Cardiac fibroblast (primary cell): ENCODE results near the gene MVD.

Experiments
- DNase-seq, 2 donors: peaks; one replicate each; pipeline versions ENCODE4 v3.0.0 to v3.0.0-alpha.2; 2010; ENCODE audit warnings: low read depth in 2 of 2
- H3K4me3 ChIP-seq, 2 donors: replicated peaks in 1 of 2; 1 replicate in 1 of 2; 2 replicates in 1 of 2; pipeline ENCODE4 v1.5.1; 2011; ENCODE audit warnings: low read depth in 2 of 2, low read length in 2 of 2, mild to moderate bottlenecking in 2 of 2, moderate library complexity in 1 of 2
- CTCF ChIP-seq: IDR thresholded peaks from one replicate; pipeline ENCODE4 v1.5.1; 2011; ENCODE audit warnings: low read depth, mild to moderate bottlenecking, low read length, inconsistent platforms

MVD gene

GRCh38 chr16:88691924-88692560 is 29.2 kb upstream of the MVD start:
- DNase-seq, result no peak
- TF ChIP-seq CTCF, result no peak
- no peak overlapping the region for H3K4me3 ChIP-seq

GRCh38 chr16:88691129-88691813 is 28.4 kb upstream of the MVD start:
- TF ChIP-seq CTCF, result no peak
- H3K4me3 ChIP-seq, result no peak overlapping the region
- no peak for DNase-seq

- no peak overlapping the region for H3K4me3 ChIP-seq
- DNase-seq, result no peak
- no peak for TF ChIP-seq CTCF
Measured at GRCh38 chr16:88690341-88691128, 27.6 kb upstream of the MVD start.

- no peak for TF ChIP-seq CTCF
- no peak overlapping the region for H3K4me3 ChIP-seq
- DNase-seq, result no peak
Measured at GRCh38 chr16:88688013-88688778, 25.3 kb upstream of the MVD start.

GRCh38 chr16:88687676-88688012 is 24.8 kb upstream of the MVD start:
- H3K4me3 ChIP-seq, result no peak overlapping the region
- no peak for DNase-seq
- TF ChIP-seq CTCF, result no peak

GRCh38 chr16:88687254-88687576 is 24.3 kb upstream of the MVD start:
- H3K4me3 ChIP-seq, result no peak overlapping the region
- TF ChIP-seq CTCF, result no peak

More at GRCh38 chr16:88687254-88687576, 24.3 kb upstream of the MVD start:
- DNase-seq, result no peak
